ENCODE results near the gene HSBP1.

Gene HSBP1

DNA sequence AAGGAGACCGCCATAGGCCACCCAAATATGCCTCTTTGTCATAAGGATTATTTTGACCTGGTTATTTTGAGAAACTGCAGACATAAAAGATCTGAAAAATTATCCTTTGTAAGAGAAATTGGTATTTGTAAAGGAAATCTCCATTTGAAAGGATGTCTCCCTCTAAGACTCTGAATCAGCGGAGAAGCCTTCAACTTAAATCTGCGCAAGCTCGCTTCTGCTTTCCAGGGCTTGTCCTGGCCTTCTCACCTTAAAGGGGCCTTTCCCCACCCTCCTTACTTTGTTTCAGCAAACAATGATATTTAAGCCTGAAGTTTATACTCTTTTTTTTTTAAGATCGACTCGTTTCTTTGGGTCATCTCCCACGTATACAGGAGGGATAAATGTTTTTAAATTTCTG, 34.5 kb downstream of the HSBP1 start:
- H3K4me3 ChIP-seq (ENCODE audit: low read length): no peak overlapping the region
- H3K9ac ChIP-seq (ENCODE audit: low read length): no peak overlapping the region
- H3K27me3 ChIP-seq (replicated peaks; ENCODE audit: control insufficient read depth, insufficient read depth, low read length): peaks cover 10% of the 10 kb centered on the region
- no peak for DNase-seq (ENCODE audit: low read depth)
- no peaks in the 10 kb centered on the region for H3K36me3 ChIP-seq (ENCODE audit: control insufficient read depth, insufficient read depth, low read length, severe bottlenecking)
- no peaks in the 10 kb centered on the region for H3K4me1 ChIP-seq (ENCODE audit: control insufficient read depth, insufficient read depth, low read length)
- H3K9me3 ChIP-seq (ENCODE audit: control insufficient read depth, low read length): no peaks in the 10 kb centered on the region

DNA sequence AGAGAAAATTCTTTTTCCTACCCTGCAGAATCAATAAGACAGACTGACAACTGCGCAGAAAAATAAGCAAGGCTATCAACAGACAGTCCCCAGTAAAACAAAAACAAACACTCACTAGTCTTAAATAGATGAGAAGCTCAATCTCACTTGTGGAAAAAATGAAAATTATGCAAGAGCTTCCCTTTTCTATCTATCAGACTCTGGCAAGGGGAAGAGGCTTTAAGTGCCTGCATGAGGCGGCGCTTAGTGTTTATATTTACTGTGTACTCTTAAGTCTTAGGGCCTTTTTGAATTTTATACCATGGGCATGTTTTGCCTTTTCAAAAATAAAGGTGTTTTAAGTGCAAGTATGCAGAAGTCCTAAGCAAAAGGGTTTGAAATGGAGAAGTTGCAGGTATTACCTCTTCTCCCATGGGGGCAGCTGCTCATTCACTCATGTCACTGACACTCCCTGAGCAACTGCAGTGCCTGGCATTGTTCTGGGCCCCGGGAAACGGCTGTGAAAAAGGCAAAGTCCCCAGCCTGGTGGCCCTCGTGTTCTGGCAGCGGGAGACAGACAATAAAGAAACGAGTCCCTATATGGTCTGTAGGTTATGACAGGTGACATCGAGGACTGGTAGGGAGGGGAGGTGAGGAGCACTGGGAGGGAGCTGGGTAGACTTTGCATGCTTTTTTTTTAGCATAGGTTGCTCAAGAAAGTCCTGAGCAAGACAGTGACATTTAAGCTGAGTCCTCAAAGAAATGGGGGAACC, 35.2 kb downstream of the HSBP1 start:
- Histone ChIP-seq H3K9me3 (ENCODE audit: control insufficient read depth, low read length) (no peaks in the 10 kb centered on the region), H3K27me3 (replicated peaks; ENCODE audit: control insufficient read depth, insufficient read depth, low read length) (peaks cover 6% of the 10 kb centered on the region), H3K36me3 (ENCODE audit: control insufficient read depth, insufficient read depth, low read length, severe bottlenecking) (no peaks in the 10 kb centered on the region), H3K4me3 (ENCODE audit: low read length) (no peak overlapping the region), H3K4me1 (ENCODE audit: control insufficient read depth, insufficient read depth, low read length) (no peaks in the 10 kb centered on the region), H3K9ac (ENCODE audit: low read length) (no peak overlapping the region)
- peak; percentile 10 for DNase-seq (ENCODE audit: low read depth)

DNA sequence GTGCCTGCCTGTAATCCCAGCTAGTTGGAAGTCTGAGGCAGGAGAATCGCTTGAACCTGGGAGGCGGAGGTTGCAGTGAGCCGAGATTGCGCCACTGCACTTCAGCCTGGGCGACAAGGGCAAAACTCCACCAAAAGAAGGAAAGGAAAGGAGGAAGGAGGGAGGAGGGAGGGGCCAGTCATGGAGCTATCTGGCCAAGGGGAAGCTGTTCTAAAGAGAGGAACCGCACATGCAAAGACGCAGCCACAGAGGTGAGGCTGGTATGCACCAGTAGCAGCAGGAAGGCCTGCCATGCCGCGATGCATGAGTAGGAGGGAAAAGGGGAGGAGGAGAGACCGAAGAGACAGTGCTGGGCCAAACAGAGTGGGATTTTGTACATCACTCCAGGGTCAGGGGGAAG, 35.9 kb downstream of the HSBP1 start:
- DNase-seq (ENCODE audit: low read depth): no peak
- H3K9ac ChIP-seq (ENCODE audit: low read length): no peak overlapping the region
- no peaks in the 10 kb centered on the region for H3K36me3 ChIP-seq (ENCODE audit: control insufficient read depth, insufficient read depth, low read length, severe bottlenecking)
- no peaks in the 10 kb centered on the region for H3K4me1 ChIP-seq (ENCODE audit: control insufficient read depth, insufficient read depth, low read length)
- no peak overlapping the region for H3K4me3 ChIP-seq (ENCODE audit: low read length)
- H3K9me3 ChIP-seq (ENCODE audit: control insufficient read depth, low read length): no peaks in the 10 kb centered on the region
- H3K27me3 ChIP-seq (replicated peaks; ENCODE audit: control insufficient read depth, insufficient read depth, low read length): peaks cover 3% of the 10 kb centered on the region

DNA sequence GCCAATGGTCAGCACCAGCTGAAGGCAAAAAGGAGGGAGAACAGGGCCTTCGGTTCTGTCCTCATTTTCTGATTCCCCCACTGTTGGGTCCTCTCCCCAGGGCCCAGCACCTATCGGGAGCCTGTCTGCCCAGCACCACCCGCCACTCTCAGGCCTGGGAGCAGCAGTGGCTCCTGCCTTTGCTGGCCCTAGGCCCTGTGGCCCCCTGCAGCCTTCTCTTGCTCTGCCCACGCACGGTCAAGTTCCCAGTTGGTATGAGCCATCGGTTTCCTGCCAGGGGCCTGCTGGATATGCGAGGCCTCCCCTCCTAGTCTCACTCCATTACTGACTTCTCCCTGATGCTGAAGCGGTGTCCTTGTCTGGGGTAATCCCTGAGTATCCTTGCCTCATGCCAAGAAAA, 37.5 kb downstream of the HSBP1 start:
- no peaks in the 10 kb centered on the region for H3K4me1 ChIP-seq (ENCODE audit: control insufficient read depth, insufficient read depth, low read length)
- H3K36me3 ChIP-seq (ENCODE audit: control insufficient read depth, insufficient read depth, low read length, severe bottlenecking): no peaks in the 10 kb centered on the region
- no peak overlapping the region for H3K9ac ChIP-seq (ENCODE audit: low read length)
- no peaks in the 10 kb centered on the region for H3K9me3 ChIP-seq (ENCODE audit: control insufficient read depth, low read length)
- H3K4me3 ChIP-seq (ENCODE audit: low read length): no peak overlapping the region
- H3K27me3 ChIP-seq (replicated peaks; ENCODE audit: control insufficient read depth, insufficient read depth, low read length): peaks cover 3% of the 10 kb centered on the region
- no peak for DNase-seq (ENCODE audit: low read depth)

GRCh38 chr16:83847371-83848225, 39.8 kb downstream of the HSBP1 start:
- no peak overlapping the region for H3K4me3 ChIP-seq (ENCODE audit: low read length)
- peaks cover 8% of the 10 kb centered on the region for H3K27me3 ChIP-seq (replicated peaks; ENCODE audit: control insufficient read depth, insufficient read depth, low read length)
- no peaks in the 10 kb centered on the region for H3K4me1 ChIP-seq (ENCODE audit: control insufficient read depth, insufficient read depth, low read length)
- no peak overlapping the region for H3K9ac ChIP-seq (ENCODE audit: low read length)
- no peaks in the 10 kb centered on the region for H3K36me3 ChIP-seq (ENCODE audit: control insufficient read depth, insufficient read depth, low read length, severe bottlenecking)
- no peaks in the 10 kb centered on the region for H3K9me3 ChIP-seq (ENCODE audit: control insufficient read depth, low read length)
- DNase-seq (ENCODE audit: low read depth): no peak

GRCh38 chr16:83849421-83849820, 41.6 kb downstream of the HSBP1 start:
- Histone ChIP-seq H3K9me3 (ENCODE audit: control insufficient read depth, low read length) (no peaks in the 10 kb centered on the region), H3K4me1 (ENCODE audit: control insufficient read depth, insufficient read depth, low read length) (no peaks in the 10 kb centered on the region), H3K9ac (ENCODE audit: low read length) (no peak overlapping the region), H3K36me3 (ENCODE audit: control insufficient read depth, insufficient read depth, low read length, severe bottlenecking) (no peaks in the 10 kb centered on the region), H3K4me3 (ENCODE audit: low read length) (no peak overlapping the region), H3K27me3 (replicated peaks; ENCODE audit: control insufficient read depth, insufficient read depth, low read length) (peaks cover 20% of the 10 kb centered on the region)
- no peak for DNase-seq (ENCODE audit: low read depth)

DNA sequence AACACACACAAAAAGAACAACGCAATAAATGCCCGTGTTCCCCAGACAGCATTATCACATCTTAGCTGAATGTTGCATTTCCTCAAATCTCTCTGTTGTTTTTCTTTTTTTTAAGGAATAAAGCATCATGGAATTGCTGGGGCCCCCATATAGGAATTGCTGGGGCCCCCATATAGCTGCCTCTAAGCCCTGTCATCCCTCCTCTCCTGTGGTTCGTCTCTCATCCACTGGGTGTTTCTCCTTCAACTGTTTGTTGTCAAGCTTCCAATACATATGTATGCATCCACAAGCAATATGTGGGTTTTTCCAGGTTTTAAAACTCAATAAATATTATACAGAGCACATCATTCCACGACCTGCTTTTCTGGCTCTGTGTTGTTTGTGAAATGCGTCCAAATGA, 43.2 kb downstream of the HSBP1 start:
- no peak for DNase-seq (ENCODE audit: low read depth)
- H3K27me3 ChIP-seq (replicated peaks; ENCODE audit: control insufficient read depth, insufficient read depth, low read length): peaks cover 23% of the 10 kb centered on the region
- no peaks in the 10 kb centered on the region for H3K4me1 ChIP-seq (ENCODE audit: control insufficient read depth, insufficient read depth, low read length)
- no peak overlapping the region for H3K4me3 ChIP-seq (ENCODE audit: low read length)
- no peak overlapping the region for H3K9ac ChIP-seq (ENCODE audit: low read length)
- H3K36me3 ChIP-seq (ENCODE audit: control insufficient read depth, insufficient read depth, low read length, severe bottlenecking): no peaks in the 10 kb centered on the region
- H3K9me3 ChIP-seq (ENCODE audit: control insufficient read depth, low read length): no peaks in the 10 kb centered on the region

- no peak overlapping the region for H3K9ac ChIP-seq (ENCODE audit: low read length)
- no peak for DNase-seq (ENCODE audit: low read depth)
- H3K4me1 ChIP-seq (ENCODE audit: control insufficient read depth, insufficient read depth, low read length): no peaks in the 10 kb centered on the region
- H3K4me3 ChIP-seq (ENCODE audit: low read length): no peak overlapping the region
- H3K27me3 ChIP-seq (replicated peaks; ENCODE audit: control insufficient read depth, insufficient read depth, low read length): peaks cover 26% of the 10 kb centered on the region
- no peaks in the 10 kb centered on the region for H3K9me3 ChIP-seq (ENCODE audit: control insufficient read depth, low read length)
- H3K36me3 ChIP-seq (ENCODE audit: control insufficient read depth, insufficient read depth, low read length, severe bottlenecking): no peaks in the 10 kb centered on the region
Observed at GRCh38 chr16:83851473-83851872, 43.7 kb downstream of the HSBP1 start.

- Histone ChIP-seq H3K4me3 (ENCODE audit: low read length) (no peak overlapping the region), H3K4me1 (ENCODE audit: control insufficient read depth, insufficient read depth, low read length) (no peaks in the 10 kb centered on the region), H3K36me3 (ENCODE audit: control insufficient read depth, insufficient read depth, low read length, severe bottlenecking) (no peaks in the 10 kb centered on the region), H3K9me3 (ENCODE audit: control insufficient read depth, low read length) (no peaks in the 10 kb centered on the region), H3K9ac (ENCODE audit: low read length) (no peak overlapping the region), H3K27me3 (replicated peaks; ENCODE audit: control insufficient read depth, insufficient read depth, low read length) (peaks cover 23% of the 10 kb centered on the region)
- no peak for DNase-seq (ENCODE audit: low read depth)
Observed at GRCh38 chr16:83852774-83853173, 45.0 kb downstream of the HSBP1 start.

DNA sequence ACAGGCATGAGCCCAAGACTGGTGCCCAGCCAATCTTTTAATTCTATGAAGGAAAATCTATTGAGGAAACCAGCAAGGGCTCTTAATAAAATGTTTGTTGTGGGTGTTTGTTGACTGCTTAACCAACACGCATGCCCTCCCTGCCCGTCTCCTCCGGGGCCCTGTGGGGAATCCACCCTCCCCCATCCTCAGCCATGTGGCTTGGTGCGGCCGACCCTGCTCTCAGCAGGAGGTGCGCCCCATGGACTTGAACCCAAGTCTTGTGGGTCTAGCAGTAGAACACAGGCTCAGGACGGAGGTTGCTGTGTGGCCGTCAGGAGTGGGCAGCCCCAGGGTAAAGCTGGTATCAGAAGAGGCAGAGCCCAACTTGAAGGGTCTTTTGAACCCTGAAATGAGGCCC, 46.1 kb downstream of the HSBP1 start:
- Histone ChIP-seq H3K9me3 (ENCODE audit: control insufficient read depth, low read length) (no peaks in the 10 kb centered on the region), H3K4me1 (ENCODE audit: control insufficient read depth, insufficient read depth, low read length) (no peaks in the 10 kb centered on the region), H3K36me3 (ENCODE audit: control insufficient read depth, insufficient read depth, low read length, severe bottlenecking) (no peaks in the 10 kb centered on the region), H3K9ac (ENCODE audit: low read length) (no peak overlapping the region), H3K27me3 (replicated peaks; ENCODE audit: control insufficient read depth, insufficient read depth, low read length) (peaks cover 23% of the 10 kb centered on the region), H3K4me3 (ENCODE audit: low read length) (no peak overlapping the region)
- DNase-seq (ENCODE audit: low read depth): no peak

DNA sequence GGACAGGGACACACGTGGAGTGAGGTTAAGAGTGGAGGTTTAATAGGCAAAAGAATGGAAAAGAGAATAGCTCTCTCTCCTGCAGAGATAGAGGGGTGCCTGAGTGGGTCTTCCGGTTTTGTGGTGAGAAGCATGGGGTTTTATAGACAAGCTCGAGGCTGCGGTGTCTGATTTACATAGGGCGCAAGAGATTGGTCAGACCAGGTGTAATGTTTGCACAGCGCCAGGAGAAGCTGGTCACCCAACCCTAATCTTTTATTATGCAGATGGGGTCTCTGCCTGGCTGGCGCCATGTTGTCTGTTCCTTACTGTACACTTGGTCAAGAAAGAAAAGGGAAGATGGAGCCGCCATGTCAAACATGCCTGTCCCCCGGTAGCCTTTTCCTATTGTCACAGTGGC, 46.6 kb downstream of the HSBP1 start:
- Histone ChIP-seq H3K36me3 (ENCODE audit: control insufficient read depth, insufficient read depth, low read length, severe bottlenecking) (no peaks in the 10 kb centered on the region), H3K4me3 (ENCODE audit: low read length) (no peak overlapping the region), H3K4me1 (ENCODE audit: control insufficient read depth, insufficient read depth, low read length) (no peaks in the 10 kb centered on the region), H3K9ac (ENCODE audit: low read length) (no peak overlapping the region), H3K9me3 (ENCODE audit: control insufficient read depth, low read length) (no peaks in the 10 kb centered on the region), H3K27me3 (replicated peaks; ENCODE audit: control insufficient read depth, insufficient read depth, low read length) (peaks cover 23% of the 10 kb centered on the region)
- DNase-seq (ENCODE audit: low read depth): no peak

Measured in adipocyte (in vitro differentiated cells).